Epithelial cell of esophagus (primary cell): ENCODE measurements around the gene ACTN1.
"Not testable (repeated sequence)": the region's sequence is repeated elsewhere in the genome, so short reads cannot be mapped to it uniquely, and the experiment has no call there.

Source experiments
- DNase-seq: peaks from one replicate; pipeline ENCODE4 v3.0.0; 2010; ENCODE audit warnings: low read depth
- H3K4me3 ChIP-seq: 2 replicates; pipeline ENCODE4 v1.5.1; 2011; ENCODE audit warnings: mild to moderate bottlenecking, low read length, control low read depth
- TF ChIP-seq, protein P1 (sequence below): IDR thresholded peaks from 2 replicates; pipeline ENCODE4 v1.5.1; 2011; ENCODE audit warnings: low read depth, mild to moderate bottlenecking, low read length, control low read depth, inconsistent platforms; ENCODE audit not compliant: insufficient read depth; ENCODE audit errors: missing control alignments

The ACTN1 gene

GRCh38 chr14:68848253-68848652 is 130.8 kb downstream of the ACTN1 start:
- no peak for DNase-seq
- no peak overlapping the region for H3K4me3 ChIP-seq
- TF ChIP-seq, protein P1, sequence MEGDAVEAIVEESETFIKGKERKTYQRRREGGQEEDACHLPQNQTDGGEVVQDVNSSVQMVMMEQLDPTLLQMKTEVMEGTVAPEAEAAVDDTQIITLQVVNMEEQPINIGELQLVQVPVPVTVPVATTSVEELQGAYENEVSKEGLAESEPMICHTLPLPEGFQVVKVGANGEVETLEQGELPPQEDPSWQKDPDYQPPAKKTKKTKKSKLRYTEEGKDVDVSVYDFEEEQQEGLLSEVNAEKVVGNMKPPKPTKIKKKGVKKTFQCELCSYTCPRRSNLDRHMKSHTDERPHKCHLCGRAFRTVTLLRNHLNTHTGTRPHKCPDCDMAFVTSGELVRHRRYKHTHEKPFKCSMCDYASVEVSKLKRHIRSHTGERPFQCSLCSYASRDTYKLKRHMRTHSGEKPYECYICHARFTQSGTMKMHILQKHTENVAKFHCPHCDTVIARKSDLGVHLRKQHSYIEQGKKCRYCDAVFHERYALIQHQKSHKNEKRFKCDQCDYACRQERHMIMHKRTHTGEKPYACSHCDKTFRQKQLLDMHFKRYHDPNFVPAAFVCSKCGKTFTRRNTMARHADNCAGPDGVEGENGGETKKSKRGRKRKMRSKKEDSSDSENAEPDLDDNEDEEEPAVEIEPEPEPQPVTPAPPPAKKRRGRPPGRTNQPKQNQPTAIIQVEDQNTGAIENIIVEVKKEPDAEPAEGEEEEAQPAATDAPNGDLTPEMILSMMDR: no peak

GRCh38 chr14:68847640-68848039 is 131.5 kb downstream of the ACTN1 start:
- H3K4me3 ChIP-seq, DNase-seq: not testable (repeated sequence)

DNA sequence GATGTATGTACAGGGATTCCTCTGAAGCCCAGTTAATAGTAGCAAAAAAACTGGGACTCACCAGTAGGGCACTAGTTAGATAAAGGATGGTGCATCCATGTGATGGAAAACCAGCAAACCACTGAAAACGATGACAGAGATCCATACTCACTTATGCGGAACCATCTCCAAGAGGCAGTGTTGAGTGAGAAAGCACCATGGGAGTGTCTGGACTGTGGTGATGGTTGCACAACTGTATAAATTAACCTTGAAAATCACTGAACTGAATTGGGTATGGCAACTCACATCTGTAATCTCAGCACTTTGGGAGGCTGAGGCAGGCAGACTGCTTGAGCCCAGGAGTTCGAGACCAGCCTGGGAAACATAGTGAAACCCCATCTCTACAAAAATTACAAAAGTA is 132.6 kb downstream of the ACTN1 start:
- no peak for DNase-seq
- H3K4me3 ChIP-seq: no peak overlapping the region
- TF ChIP-seq, protein P1: no peak

GRCh38 chr14:68844210-68844545 is 134.9 kb downstream of the ACTN1 start:
- H3K4me3 ChIP-seq: no peak overlapping the region
- TF ChIP-seq, protein P1: no peak

DNA sequence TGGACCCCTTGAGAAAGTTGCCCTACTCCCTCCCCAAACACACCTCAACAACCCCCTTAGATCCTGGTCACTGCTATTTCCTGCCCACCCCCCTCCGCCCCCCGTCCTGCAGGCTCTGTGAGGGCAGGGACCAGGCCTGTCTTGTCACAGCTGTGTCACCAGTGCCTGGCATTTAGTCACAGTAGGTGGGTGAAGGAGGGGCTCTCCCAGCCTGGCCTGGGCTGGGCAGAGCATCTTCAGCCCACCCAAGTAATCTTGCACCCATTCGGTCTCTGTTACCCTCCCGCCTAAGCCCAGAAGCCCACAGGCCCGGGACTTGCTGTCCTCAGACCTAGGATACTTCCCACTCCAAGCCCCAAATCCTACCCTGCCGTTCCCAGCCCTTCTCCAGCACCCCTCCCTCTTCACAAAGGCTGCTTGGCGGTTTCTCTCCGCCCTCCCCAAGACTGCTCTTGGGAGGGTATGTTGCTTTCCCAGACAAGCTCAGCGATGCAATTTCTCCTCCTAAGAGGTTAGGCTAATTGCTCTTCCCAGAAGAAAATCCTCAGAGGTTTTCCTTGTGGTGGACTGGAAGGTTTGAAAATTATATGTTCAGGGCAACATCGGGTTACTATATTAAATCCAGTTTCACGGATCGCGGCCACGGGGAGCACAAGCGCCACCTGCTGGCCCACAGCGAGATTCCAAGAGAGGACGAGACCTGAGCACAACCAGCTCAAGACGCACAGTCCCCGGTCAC is 135.5 kb downstream of the ACTN1 start:
- DNase-seq: peak; percentile 66
- peak overlapping the region; percentile 29 for H3K4me3 ChIP-seq
- TF ChIP-seq, protein P1: peak; percentile 90

More at GRCh38 chr14:68844210-68844545, 134.9 kb downstream of the ACTN1 start:
- no peak for DNase-seq

DNA sequence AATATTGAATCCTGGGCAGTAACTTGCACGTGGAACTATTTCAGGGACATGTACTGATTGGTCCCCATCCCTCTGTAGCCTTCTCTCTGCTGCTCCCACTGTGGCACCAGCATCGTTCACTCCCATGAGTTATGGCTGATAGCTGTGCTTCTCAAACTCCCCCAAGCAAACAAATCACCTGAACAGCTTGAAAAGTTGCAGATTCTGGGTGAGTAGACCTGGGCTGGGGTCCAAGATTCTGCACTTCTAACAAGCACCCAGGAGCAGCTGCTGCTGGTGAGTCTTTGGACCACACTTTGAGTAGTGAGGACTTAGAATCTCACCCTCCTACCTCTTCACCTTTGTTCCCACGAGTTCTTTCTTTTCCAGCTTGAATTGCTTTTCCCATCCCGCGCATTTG is 136.8 kb downstream of the ACTN1 start:
- H3K4me3 ChIP-seq: no peak overlapping the region
- no peak for DNase-seq
- TF ChIP-seq, protein P1: no peak

DNA sequence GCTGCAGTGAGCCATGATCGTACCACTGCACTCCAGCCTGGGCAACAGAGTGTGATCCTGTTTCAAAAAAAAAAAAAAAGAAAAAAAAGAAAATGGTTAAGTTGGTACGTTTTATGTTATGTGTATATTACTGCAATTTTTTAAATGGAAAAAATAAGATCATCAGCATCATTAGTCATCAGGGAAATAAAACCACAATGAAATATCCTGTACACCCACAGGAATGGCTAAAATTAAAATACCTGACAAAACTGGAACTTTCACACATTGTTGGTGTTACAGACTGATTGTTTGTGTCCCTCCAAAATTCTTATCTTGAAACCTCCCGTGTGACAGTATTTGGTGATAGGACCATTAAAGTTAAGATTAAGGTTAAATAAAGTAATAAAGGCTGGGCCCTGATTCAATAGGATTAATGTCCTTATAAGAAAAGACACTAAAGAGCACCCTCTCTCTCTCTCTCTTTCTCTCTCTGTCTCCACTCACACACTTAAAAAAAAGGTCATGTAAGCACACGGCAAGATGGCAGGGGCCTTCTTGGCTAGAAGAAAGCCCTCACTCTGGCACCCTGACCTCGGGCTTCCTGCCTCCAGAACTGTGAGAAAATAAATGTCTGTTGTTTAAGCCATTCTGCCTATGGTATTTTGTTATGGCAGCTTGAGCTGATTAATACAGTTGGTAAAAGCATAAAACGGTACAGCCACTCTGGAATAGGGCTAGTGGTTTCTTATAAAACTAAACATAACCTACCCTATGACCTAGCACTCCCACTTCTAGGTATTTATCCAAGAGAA is 137.9 kb downstream of the ACTN1 start:
- H3K4me3 ChIP-seq: no peak overlapping the region
- TF ChIP-seq, protein P1: no peak
- DNase-seq: no peak
